Suprapubic skin (tissue), 4 donors: ENCODE data around the gene ANKRD11. TPM values are rescaled to one million over a fixed set of nuclear protein-coding genes. Genes with fewer than 3 reads are reported as not detected.
"Not testable (repeated sequence)": the region's sequence is repeated elsewhere in the genome, so short reads cannot be mapped to it uniquely, and the experiment has no call there.

ENCODE experiments used
- DNase-seq, 2 donors: peaks; one replicate each; pipeline ENCODE4 v3.0.0-alpha.2; 2019; ENCODE audit warnings: low spot score in 2 of 2
- H3K27ac ChIP-seq: fragments of 200-600 bp; sonication (generic); one replicate; pipeline ENCODE4 v1.5.1; 2019
- H3K27me3 ChIP-seq: fragments of 200-600 bp; sonication (generic); one replicate; pipeline ENCODE4 v1.5.1; 2019
- H3K36me3 ChIP-seq: fragments of 200-600 bp; sonication (generic); one replicate; pipeline ENCODE4 v1.5.1; 2019
- H3K4me1 ChIP-seq: fragments of 200-600 bp; sonication (generic); one replicate; pipeline ENCODE4 v1.5.1; 2019
- H3K4me3 ChIP-seq: fragments of 200-600 bp; sonication (generic); one replicate; pipeline ENCODE4 v1.5.1; 2019; ENCODE audit warnings: mild to moderate bottlenecking
- H3K9me3 ChIP-seq: fragments of 200-600 bp; sonication (generic); one replicate; pipeline ENCODE4 v1.5.1; 2019
- EP300 ChIP-seq: sonication (generic); formaldehyde crosslinking; IDR thresholded peaks from one replicate; pipeline ENCODE4 v1.6.1; 2017; ENCODE audit warnings: antibody characterized with exemption
- POLR2A ChIP-seq, 2 donors: fragments of 450-650 bp; IDR thresholded peaks; one replicate each; pipeline ENCODE4 v1.6.1; 2017; ENCODE audit warnings: antibody characterized with exemption in 2 of 2, mild to moderate bottlenecking in 2 of 2, moderate library complexity in 2 of 2
- POLR2AphosphoS5 ChIP-seq, 3 donors: sonication (generic); formaldehyde crosslinking; IDR thresholded peaks; one replicate each; pipeline ENCODE4 v1.6.1; 2017; ENCODE audit warnings: antibody characterized with exemption in 3 of 3
- WGBS: methylation state at CpG from one replicate; pipeline ENCODE4 v1.1.5; 2018; 5-methylcytosine and 5-hydroxymethylcytosine counted together
- total RNA-seq, 4 donors: library from RNA; depleted of rRNA; stranded (reverse); fragments of >200 nt; gene quantifications; one replicate each; pipeline ENCODE4 v1.1.0, GENCODE V29; 2016
- TF ChIP-seq, protein P1 (sequence below), 2 donors: fragments of 200-600 bp in 1 of 2; fragments of 450-650 bp in 1 of 2; sonication (generic) in 1 of 2; IDR thresholded peaks; one replicate each; pipeline ENCODE4 v1.5.1; 2016 to 2019; ENCODE audit warnings: antibody characterized with exemption in 2 of 2, mild to moderate bottlenecking in 1 of 2, moderate library complexity in 1 of 2

Gene ANKRD11
- total RNA-seq, 4 donors from 2014 or later = 85.4 to 212 (median 127) TPM

DNA sequence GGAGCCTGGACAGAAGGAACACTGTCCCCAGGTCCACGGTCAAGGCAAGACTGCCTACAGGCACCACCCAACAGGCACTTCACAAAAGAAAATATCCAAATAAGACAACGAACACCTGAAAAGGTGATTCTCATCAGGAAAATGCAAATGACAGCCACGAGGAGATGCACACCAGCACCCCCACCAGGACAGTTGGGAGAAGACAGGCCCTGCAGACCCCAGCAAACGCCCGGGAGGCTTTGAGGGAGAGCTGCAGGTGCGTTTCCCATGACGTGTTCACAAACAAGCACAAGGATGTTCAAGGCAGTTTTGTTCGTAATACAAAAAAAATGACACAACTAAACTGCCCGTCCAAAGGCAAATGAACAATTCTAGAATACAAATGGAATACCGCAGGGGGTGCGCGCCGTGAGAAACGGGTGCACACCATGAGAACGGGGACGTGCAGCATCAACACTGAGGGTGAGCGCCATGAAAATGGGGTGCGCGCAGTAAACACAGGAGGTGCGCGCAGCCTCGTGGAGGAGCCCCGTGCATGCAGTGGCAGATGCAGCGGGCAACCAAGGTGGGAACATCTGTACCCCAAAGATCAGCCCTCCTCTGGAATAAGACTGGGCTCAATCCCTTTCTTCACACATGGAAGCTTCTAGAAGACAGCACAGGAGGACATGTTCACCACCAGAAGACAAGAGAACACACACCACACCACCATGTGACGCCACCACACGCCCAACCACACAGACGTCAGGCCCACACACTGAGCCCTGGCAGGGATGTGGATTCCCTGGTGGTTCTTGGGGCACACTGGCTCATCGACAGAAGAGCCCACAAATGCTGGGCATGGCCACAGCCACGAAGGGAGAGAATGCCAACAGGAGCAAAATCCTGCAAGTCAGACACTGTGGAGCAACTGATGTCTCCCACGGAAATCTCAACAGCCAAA is 181.7 kb downstream of the ANKRD11 start:
- Histone ChIP-seq H3K4me1 (peaks cover 29% of the 10 kb centered on the region), H3K27me3 (no peaks in the 10 kb centered on the region), H3K9me3 (no peaks in the 10 kb centered on the region), H3K27ac (no peak overlapping the region), H3K4me3 (no peak overlapping the region), H3K36me3 (peaks cover 35% of the 10 kb centered on the region)
- no peak for DNase-seq
- WGBS = 83% methylated on average over 29 of the region's 30 CpGs
- TF ChIP-seq EP300 (no peak), POLR2AphosphoS5 (IDR thresholded peaks at IDR 0.05) (no peak)
- TF ChIP-seq, protein P1, sequence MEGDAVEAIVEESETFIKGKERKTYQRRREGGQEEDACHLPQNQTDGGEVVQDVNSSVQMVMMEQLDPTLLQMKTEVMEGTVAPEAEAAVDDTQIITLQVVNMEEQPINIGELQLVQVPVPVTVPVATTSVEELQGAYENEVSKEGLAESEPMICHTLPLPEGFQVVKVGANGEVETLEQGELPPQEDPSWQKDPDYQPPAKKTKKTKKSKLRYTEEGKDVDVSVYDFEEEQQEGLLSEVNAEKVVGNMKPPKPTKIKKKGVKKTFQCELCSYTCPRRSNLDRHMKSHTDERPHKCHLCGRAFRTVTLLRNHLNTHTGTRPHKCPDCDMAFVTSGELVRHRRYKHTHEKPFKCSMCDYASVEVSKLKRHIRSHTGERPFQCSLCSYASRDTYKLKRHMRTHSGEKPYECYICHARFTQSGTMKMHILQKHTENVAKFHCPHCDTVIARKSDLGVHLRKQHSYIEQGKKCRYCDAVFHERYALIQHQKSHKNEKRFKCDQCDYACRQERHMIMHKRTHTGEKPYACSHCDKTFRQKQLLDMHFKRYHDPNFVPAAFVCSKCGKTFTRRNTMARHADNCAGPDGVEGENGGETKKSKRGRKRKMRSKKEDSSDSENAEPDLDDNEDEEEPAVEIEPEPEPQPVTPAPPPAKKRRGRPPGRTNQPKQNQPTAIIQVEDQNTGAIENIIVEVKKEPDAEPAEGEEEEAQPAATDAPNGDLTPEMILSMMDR (IDR thresholded peaks at IDR 0.05) = peak in 1 of 2 donors; percentile 16

DNA sequence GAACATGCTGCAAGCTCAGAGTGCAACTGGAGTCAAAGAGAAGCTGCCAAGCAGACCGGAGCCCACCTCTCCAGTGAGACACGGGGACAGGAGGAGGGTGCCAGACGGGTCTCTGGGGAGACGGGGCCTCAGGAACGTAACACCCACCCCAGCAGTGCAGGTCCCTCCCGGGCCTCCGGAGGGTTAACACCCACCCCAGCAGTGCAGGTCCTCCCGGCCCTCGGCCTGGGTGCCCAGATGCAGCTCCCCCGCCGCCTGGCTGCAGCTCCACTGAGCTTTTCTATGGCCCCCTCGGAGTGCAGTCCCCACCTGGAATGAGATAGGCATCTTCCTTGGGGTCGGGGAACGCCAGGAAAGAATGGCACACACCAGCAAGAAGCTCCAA is 182.9 kb downstream of the ANKRD11 start:
- H3K9me3 ChIP-seq = no peaks in the 10 kb centered on the region
- WGBS = 94% methylated on average over 5 of the region's 14 CpGs
- H3K36me3 ChIP-seq = peaks cover 37% of the 10 kb centered on the region
- no peak overlapping the region for H3K4me3 ChIP-seq
- H3K4me1 ChIP-seq = peaks cover 19% of the 10 kb centered on the region
- no peak for TF ChIP-seq POLR2A (IDR thresholded peaks at IDR 0.05)
- no peak overlapping the region for H3K27ac ChIP-seq
- no peak for DNase-seq
- H3K27me3 ChIP-seq = no peaks in the 10 kb centered on the region

DNA sequence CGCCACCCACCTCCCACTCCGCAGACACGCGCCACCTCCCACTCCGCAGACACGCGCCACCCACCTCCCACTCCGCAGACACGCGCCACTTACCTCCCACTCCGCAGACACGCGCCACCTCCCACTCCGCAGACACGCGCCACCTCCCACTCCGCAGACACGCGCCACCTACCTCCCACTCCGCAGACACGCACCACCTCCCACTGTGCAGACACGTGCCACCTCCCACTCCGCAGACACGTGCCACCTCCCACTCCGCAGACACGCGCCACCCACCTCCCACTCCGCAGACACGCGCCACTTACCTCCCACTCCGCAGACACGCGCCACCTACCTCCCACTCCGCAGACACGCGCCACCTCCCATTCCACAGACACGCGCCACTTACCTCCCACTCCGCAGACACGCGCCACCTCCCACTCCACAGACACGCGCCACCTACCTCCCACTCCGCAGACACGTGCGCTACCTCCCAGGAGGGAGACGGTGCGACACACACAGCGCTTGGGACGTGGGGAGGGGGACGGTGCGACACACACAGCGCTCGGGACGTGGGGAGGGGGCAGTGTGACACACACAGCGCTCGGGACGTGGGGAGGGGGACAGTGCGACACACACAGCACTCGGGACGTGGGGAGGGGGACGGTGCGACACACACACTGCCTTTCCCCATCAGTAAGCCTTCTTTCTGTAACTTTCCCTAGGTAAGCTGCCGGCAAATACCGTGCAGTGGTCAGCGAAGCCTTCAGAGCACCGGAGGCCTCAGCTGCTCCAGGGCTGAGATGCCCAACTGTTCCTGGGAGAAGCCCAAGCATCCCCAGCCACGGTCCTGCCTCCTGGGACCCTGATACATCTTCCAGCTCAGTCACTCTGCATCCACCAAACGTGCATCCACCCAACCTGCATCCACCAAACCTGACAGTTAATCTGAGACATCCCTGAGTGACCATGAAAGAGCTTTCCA is 183.6 kb downstream of the ANKRD11 start:
- peaks cover 31% of the 10 kb centered on the region for H3K36me3 ChIP-seq

DNA sequence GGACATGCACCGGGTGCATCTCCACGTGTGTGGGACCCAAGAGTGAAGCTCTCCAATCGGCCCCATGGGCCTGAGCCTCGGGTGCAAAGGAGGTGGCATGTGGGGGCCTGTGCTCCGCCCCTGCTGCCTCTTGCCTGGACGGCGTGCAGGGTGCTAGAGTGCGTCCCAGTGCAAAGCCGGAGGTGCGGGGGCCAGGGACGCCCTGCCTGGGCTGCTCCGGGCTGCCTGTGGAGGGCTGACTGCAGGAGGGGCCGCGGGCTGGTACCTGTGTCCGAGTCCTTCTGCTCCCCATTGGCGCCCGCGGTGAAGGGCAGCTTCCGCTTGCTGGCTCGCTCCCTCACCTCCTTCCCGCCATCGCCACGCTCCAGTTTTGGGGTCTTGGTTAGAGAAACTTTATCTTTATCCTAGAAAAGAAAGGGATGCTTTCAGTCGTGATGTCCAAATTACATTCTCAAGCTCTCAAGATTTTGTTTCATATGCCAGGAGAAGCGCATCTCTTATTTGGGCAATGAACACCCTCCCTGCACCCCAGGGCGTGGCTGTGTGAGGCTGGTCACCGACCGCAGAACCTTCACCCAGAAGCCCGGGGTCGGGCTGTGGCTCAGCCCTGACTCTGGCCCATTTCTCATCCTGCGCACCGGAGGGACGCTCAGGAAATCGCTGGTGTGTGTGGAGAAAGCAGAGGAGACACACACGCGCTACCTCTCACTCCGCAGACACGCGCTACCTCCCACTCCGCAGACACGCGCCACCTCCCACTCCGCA is 185.2 kb downstream of the ANKRD11 start:
- peaks cover 35% of the 10 kb centered on the region for H3K36me3 ChIP-seq
- no peak overlapping the region for H3K27ac ChIP-seq
- H3K4me1 ChIP-seq = peaks cover 34% of the 10 kb centered on the region
- DNase-seq = no peak
- H3K4me3 ChIP-seq = no peak overlapping the region
- TF ChIP-seq, protein P1 (IDR thresholded peaks at IDR 0.05) = no peak
- no peak for TF ChIP-seq EP300
- WGBS = 91% methylated on average over 39 of the region's 43 CpGs
- H3K27me3 ChIP-seq = no peaks in the 10 kb centered on the region
- no peaks in the 10 kb centered on the region for H3K9me3 ChIP-seq

More for the DNA sequence above, 183.6 kb downstream of the ANKRD11 start:
- H3K27ac ChIP-seq, DNase-seq, H3K9me3 ChIP-seq, H3K27me3 ChIP-seq, H3K4me3 ChIP-seq: not testable (repeated sequence)
- WGBS = 92% methylated on average over 44 of the region's 69 CpGs
- peaks cover 19% of the 10 kb centered on the region for H3K4me1 ChIP-seq

DNA sequence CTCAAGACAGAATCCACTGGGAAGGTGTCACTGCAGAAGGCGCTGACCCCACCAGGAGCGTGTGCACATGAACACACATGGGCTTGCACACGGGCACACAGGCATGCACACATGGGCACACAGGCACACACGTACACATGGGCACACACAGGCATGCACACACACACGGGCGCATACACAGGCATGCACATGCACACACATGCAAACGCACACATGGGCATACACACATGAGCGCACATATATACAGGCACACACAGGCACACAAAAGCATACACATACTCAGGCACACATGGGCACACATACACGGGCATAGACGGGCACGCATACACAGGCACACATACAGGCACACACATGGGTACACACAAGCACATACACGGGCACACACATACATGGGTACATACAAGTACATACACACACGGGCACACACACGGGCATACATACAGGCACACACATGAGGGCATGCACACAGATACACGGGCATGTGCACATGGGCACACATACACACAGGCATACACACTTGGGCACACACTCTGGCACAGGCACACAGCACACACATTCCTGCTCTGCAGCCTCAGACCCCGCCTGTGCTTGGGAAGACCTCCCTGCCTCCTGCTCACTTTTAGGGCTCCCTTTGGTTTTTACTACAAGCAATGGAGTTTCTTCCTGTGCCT is 186.0 kb downstream of the ANKRD11 start:
- 90% methylated on average over 5 of the region's 16 CpGs for WGBS
- H3K27me3 ChIP-seq = no peaks in the 10 kb centered on the region
- peaks cover 36% of the 10 kb centered on the region for H3K4me1 ChIP-seq
- H3K27ac ChIP-seq = no peak overlapping the region
- no peaks in the 10 kb centered on the region for H3K9me3 ChIP-seq
- DNase-seq = no peak
- no peak for TF ChIP-seq POLR2AphosphoS5 (IDR thresholded peaks at IDR 0.05)
- peaks cover 37% of the 10 kb centered on the region for H3K36me3 ChIP-seq
- no peak overlapping the region for H3K4me3 ChIP-seq

DNA sequence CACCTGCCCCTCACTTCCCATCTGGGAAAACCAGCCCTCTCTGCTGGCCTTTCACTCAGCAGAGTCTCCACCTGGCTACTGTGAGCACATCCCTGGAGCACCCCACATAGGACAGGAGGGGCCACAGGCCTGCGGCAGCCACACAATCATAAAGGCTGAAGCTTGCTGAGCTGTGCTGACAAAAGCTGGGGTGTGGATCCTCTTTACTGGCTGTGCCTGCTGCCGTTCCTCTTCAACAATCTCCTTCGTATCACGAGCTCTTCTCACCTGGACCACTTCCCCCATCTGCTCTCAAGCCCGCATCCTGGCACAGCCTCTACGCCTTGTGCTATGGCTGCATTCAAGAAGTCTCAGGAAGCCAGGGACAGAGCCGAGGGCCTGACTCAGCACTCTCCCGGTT is 186.7 kb downstream of the ANKRD11 start:
- 78% methylated on average over 8 of the region's 8 CpGs for WGBS
- no peaks in the 10 kb centered on the region for H3K27me3 ChIP-seq
- peaks cover 29% of the 10 kb centered on the region for H3K4me1 ChIP-seq

More for the DNA sequence above, 186.7 kb downstream of the ANKRD11 start:
- no peak overlapping the region for H3K27ac ChIP-seq
- no peak for DNase-seq
- TF ChIP-seq, protein P1 (IDR thresholded peaks at IDR 0.05) = no peak
- no peak for TF ChIP-seq POLR2A (IDR thresholded peaks at IDR 0.05)
- no peak for TF ChIP-seq EP300
- no peak for TF ChIP-seq POLR2AphosphoS5 (IDR thresholded peaks at IDR 0.05)
- no peak overlapping the region for H3K4me3 ChIP-seq
- H3K9me3 ChIP-seq = no peaks in the 10 kb centered on the region
- peaks cover 41% of the 10 kb centered on the region for H3K36me3 ChIP-seq
